AG04450 (cell line): Measurements from ENCODE around the gene MAP7. TPM values are rescaled to one million over a fixed set of nuclear protein-coding genes. Genes with fewer than 3 reads are reported as not detected.

Experiments
- CTCF ChIA-PET: fragments of 300-600, 350-600 bp; formaldehyde crosslinking; extraction: SDS; loops from one replicate; lab custom pipeline; 2022; ENCODE audit warnings: antibody characterized with exemption, inconsistent platforms; lab: Charles Lee
- POLR2A ChIA-PET: fragments of 350-600 bp; formaldehyde crosslinking; extraction: SDS; loops from one replicate; lab custom pipeline; 2021; ENCODE audit warnings: antibody characterized with exemption, inconsistent platforms; lab: Yijun Ruan, JAX
- DNase-seq: peaks from one replicate; pipeline ENCODE4 v3.0.0-alpha.2; 2011; ENCODE audit warnings: low read depth, low spot score
- H3K27ac ChIP-seq: one replicate; pipeline ENCODE4 v1.5.1; 2012; ENCODE audit warnings: low read depth, low read length, control low read depth
- H3K27me3 ChIP-seq: one replicate; pipeline ENCODE4 v1.6.0; 2012; ENCODE audit warnings: low read length; ENCODE audit not compliant: control insufficient read depth, insufficient read depth
- H3K4me3 ChIP-seq: 2 replicates; pipeline ENCODE4 v1.5.1; 2011; ENCODE audit warnings: mild to moderate bottlenecking, low read depth, low read length, control low read depth
- H3K9me3 ChIP-seq: 2 replicates; pipeline ENCODE4 v1.5.1; 2012; ENCODE audit warnings: low read length; ENCODE audit not compliant: control insufficient read depth, insufficient read depth
- polyA plus RNA-seq: library from polyadenylated mRNA; depleted of rRNA; stranded (reverse); fragments of >200 nt; gene quantifications from 2 replicates; pipeline ENCODE4 v1.2.3, GENCODE V29; 2011
- TF ChIP-seq, protein P1 (sequence below): IDR thresholded peaks from 2 replicates; pipeline ENCODE4 v1.5.1; 2011; ENCODE audit warnings: low read depth, low read length, control low read depth, inconsistent platforms

MAP7 gene
- polyA plus RNA-seq, 1 experiment: 0.30 TPM

DNA sequence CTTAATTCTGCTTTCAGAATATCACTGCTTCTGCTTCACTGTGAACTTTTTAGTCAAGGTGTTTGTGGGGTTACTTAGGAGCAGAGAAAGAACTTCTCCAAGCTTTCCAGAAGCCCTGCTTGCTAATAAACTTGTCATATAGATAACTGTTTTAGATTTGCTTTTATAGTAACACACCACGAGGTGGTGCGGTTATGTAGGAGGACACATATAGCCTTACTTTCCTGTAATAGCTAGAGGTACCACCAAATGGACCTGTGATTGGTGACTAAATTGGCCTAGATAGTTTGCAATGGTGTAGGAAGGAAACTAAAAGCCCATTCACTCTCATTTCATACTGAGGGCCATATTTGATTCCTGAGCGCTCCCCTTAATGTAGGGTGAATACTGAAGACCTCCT is 208.3 kb downstream of the MAP7 start:
- no peaks in the 10 kb centered on the region for H3K27me3 ChIP-seq
- no peak for DNase-seq
- CTCF ChIA-PET: interaction anchor here (1.5 kb wide), 1 partner anchor 9 kb away, joined by 4 read pairs; no protein-coding TSS in a partner anchor
- TF ChIP-seq, protein P1, sequence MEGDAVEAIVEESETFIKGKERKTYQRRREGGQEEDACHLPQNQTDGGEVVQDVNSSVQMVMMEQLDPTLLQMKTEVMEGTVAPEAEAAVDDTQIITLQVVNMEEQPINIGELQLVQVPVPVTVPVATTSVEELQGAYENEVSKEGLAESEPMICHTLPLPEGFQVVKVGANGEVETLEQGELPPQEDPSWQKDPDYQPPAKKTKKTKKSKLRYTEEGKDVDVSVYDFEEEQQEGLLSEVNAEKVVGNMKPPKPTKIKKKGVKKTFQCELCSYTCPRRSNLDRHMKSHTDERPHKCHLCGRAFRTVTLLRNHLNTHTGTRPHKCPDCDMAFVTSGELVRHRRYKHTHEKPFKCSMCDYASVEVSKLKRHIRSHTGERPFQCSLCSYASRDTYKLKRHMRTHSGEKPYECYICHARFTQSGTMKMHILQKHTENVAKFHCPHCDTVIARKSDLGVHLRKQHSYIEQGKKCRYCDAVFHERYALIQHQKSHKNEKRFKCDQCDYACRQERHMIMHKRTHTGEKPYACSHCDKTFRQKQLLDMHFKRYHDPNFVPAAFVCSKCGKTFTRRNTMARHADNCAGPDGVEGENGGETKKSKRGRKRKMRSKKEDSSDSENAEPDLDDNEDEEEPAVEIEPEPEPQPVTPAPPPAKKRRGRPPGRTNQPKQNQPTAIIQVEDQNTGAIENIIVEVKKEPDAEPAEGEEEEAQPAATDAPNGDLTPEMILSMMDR: no peak
- H3K4me3 ChIP-seq: no peak overlapping the region
- POLR2A ChIA-PET: no interaction called here
- no peak overlapping the region for H3K27ac ChIP-seq
- no peaks in the 10 kb centered on the region for H3K9me3 ChIP-seq

DNA sequence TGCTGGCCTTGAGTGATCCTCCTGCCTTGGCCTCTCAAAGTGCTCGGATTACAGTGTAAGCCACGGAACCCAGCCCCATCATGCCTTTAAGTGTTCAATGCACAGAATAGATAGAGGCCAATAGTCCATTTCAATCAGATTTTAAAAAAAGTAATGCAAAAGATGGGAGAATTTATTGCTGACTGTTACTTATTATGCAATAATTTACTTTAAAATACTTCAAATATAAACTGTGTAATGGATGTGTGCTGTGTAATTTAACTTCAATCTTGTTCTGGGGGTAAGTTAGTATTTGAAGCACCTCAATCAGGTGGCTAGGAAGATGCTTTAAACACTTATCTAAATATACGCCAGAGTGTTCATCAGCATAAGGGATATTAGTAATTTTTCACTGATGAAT is 208.9 kb downstream of the MAP7 start:
- ChIA-PET POLR2A (no interaction called here), CTCF (interaction anchor here (1.5 kb wide), 1 partner anchor 8 kb away, joined by 4 read pairs; no protein-coding TSS in a partner anchor)
- Histone ChIP-seq H3K4me3 (no peak overlapping the region), H3K9me3 (no peaks in the 10 kb centered on the region), H3K27me3 (no peaks in the 10 kb centered on the region), H3K27ac (no peak overlapping the region)
- TF ChIP-seq, protein P1: no peak
- no peak for DNase-seq

GRCh38 chr6:136338486-136338885 is 211.7 kb downstream of the MAP7 start:
- H3K27ac ChIP-seq: no peak overlapping the region
- TF ChIP-seq, protein P1: no peak
- DNase-seq: no peak
- H3K9me3 ChIP-seq: no peaks in the 10 kb centered on the region
- no peaks in the 10 kb centered on the region for H3K27me3 ChIP-seq
- POLR2A ChIA-PET: no interaction called here
- no peak overlapping the region for H3K4me3 ChIP-seq
- CTCF ChIA-PET: no interaction called here

DNA sequence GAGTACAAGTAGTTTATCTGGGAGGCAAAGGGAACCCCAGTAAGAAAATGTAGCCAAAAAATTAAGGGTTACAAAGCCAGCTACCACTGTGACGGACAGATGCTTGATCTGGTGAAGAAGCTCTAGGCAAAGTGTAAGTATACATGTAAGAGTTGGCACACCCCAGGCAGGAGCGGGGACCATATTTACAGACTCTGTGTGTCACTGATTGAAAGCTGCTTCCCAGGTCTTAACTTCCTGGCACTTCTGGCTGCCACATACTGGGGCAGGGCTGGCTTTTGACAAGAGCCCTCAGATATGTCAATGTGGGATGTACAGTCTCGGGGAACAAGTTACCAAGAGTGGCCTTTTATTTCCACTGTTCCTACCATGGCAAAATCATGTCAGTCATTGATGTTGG is 212.6 kb downstream of the MAP7 start:
- TF ChIP-seq, protein P1: no peak
- DNase-seq: no peak
- H3K9me3 ChIP-seq: no peaks in the 10 kb centered on the region
- POLR2A ChIA-PET: no interaction called here
- H3K27ac ChIP-seq: no peak overlapping the region
- H3K27me3 ChIP-seq: peaks cover 4% of the 10 kb centered on the region
- CTCF ChIA-PET: interaction anchor here (1.0 to 1.3 kb wide), 2 partner anchors 19 to 210 kb away, joined by 3 read pairs; no protein-coding TSS in a partner anchor
- no peak overlapping the region for H3K4me3 ChIP-seq

- H3K27me3 ChIP-seq: peaks cover 5% of the 10 kb centered on the region
- CTCF ChIA-PET: interaction anchor here (0.5 to 1.3 kb wide), 3 partner anchors 19 to 212 kb away, joined by 3 read pairs; no protein-coding TSS in a partner anchor
- no peak overlapping the region for H3K4me3 ChIP-seq
- TF ChIP-seq, protein P1: no peak
- no peak overlapping the region for H3K27ac ChIP-seq
- DNase-seq: no peak
- no peaks in the 10 kb centered on the region for H3K9me3 ChIP-seq
- POLR2A ChIA-PET: no interaction called here
These were observed 213.1 kb downstream of the MAP7 start for GRCh38 chr6:136337121-136337520.
